ENCODE measurements around the gene FAM163B.

The FAM163B gene

DNA sequence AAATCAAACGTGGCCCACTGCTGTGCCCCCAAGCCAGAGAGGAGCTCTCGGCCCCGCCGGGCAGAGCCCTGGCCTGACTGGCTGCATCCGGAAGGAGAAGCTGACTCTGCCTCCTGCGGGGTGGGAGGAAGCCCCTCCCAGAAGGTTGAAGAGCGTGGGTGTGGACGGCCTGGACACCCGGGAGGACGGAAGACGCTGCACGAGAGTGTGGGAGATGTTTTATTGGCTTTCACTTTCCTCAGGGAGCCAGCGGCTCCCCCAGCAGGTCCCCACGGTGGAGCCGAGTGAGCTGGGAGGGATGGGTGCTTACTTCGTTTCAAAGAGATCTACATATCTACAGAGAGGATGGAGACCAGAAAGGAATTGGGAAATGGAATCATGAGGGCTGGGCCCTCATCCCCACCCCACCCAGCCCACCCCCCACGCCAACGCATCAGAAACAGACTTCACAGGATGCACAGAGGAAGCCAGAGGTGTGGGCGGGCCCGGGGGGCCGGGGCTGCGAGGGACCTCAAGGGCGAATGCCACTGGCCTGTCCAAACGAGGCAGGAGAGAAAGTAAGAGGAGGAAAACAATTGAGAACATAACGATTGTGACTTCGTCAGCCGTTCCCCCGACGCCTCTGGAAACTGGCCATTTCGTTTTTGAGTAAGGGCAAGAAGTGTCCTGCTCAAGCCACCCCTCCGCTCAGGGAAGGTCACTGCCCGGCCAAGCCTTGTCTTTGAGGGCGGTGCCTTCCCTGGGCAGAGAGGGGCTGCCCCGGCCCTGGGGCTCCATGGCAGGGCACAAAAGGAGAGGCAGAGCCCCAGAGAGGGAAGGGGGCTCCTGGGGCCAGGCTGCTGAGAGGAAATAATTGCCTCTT, 32.1 kb downstream of the FAM163B start:
- Histone ChIP-seq H3K4me3 (ENCODE audit: low read depth, low read length) (no peak overlapping the region), H3K36me3 (peaks cover 14% of the 10 kb centered on the region), H3K9me3 (no peaks in the 10 kb centered on the region), H3K4me1 (peaks cover 43% of the 10 kb centered on the region), H3K27me3 (no peaks in the 10 kb centered on the region)
- TF ChIP-seq, protein P1, sequence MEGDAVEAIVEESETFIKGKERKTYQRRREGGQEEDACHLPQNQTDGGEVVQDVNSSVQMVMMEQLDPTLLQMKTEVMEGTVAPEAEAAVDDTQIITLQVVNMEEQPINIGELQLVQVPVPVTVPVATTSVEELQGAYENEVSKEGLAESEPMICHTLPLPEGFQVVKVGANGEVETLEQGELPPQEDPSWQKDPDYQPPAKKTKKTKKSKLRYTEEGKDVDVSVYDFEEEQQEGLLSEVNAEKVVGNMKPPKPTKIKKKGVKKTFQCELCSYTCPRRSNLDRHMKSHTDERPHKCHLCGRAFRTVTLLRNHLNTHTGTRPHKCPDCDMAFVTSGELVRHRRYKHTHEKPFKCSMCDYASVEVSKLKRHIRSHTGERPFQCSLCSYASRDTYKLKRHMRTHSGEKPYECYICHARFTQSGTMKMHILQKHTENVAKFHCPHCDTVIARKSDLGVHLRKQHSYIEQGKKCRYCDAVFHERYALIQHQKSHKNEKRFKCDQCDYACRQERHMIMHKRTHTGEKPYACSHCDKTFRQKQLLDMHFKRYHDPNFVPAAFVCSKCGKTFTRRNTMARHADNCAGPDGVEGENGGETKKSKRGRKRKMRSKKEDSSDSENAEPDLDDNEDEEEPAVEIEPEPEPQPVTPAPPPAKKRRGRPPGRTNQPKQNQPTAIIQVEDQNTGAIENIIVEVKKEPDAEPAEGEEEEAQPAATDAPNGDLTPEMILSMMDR (IDR thresholded peaks at IDR 0.05; ENCODE audit: low read depth, low read length): no peak
- DNase-seq: no peak

DNA sequence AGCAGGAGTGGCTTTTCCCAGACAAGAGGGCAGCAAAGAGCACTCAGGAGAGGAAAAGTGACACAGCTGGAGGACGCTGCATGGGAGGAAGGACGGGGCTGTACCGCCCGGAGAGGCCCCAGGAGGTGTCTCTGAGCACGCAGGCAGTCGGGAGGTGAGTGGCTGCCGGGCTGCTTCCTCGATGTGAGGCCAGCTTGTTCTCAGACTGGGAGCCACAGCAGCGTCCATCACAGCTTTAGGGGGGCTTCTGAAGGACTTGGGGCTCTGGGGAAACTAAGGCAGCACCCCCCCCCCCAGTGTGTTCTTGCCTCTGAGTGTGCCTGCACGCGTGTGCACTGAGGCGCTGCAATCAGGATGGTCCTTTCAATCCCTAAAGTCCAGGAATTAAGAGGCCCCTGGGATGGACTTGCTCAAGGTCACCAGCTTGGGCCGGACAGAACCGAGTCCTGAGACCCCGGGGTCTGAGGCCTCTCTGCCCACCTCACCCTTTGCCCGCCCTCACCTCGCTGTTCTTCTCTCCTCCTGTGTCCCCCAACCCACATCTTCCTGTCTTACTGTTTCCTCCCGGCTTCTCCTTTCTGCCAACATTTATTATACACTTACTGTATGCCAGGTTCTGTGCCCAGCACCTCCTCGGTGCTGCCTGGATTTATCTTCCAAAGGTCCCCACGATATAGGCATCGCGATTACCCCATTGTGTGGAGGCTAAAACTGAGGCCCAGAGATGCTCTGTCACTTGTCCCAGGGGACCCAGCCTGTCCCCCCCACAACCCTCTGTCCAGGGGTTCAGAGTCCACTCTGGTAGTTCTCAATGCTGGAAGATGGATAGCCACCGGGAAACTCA, 32.9 kb downstream of the FAM163B start:
- Histone ChIP-seq H3K27me3 (no peaks in the 10 kb centered on the region), H3K4me1 (peaks cover 35% of the 10 kb centered on the region), H3K4me3 (ENCODE audit: low read depth, low read length) (no peak overlapping the region), H3K9me3 (no peaks in the 10 kb centered on the region), H3K36me3 (peaks cover 14% of the 10 kb centered on the region)
- TF ChIP-seq, protein P1 (IDR thresholded peaks at IDR 0.05; ENCODE audit: low read depth, low read length): no peak
- no peak for DNase-seq

DNA sequence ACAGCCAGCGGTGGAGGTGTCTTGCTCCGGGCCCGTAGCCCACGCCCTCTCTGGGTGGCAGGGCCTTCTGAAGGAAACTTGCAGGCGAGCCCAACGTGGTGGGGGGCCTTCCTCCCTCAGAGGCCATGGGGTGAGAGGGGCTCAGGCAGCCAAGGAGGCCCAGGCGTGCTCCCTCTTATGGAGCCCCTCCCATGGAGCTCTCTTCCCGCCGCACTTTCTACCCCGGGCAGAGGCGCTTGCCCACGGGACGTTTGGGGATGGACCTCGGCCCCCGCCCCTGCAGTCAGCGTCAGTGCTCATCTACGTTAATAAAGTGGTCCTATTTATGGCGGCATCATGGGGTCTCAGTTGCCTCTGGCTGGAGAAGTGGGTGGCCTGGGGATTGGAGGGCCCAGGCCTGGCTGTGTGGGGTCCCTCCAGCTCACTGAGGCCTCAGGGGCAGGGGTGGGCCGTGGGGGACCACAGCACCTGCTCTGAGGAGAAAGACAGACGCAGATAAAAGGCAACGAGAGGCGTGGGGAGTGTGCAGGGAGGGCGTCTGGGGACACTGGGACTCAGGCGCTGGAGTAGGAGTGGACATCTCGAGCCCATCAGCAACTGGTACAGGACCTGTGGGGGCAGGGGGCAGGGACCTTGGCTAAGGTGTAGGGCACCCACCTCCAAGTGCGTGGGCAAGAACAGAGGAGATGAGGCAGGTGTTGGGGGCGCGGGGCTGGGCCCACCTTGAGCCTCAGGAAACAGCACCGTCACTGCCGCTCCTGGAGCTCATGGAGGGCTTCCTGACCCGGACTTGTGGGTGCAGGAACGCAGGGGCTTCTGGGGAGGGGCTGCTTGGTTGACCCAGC, 33.8 kb downstream of the FAM163B start:
- no peak for DNase-seq

DNA sequence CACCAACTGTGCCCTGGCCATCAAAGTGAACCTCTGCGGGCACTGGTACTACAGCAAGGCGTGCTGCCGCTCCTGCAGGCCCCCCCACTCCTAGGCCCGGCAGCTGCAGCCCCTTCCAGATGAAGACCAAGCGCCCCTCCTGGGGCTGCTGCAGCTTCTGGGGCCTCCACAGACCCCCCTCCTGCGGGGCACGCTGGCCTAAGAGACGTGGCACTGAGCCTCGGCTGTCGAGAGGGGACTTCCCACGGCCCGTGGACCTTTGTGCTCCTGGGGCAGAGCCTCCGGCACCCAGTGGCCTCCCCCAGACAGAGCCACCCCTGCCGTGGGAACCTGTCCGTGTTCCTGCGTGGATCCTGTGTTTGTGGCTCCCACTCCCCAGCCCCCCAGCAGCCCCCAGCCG, 34.4 kb downstream of the FAM163B start:
- peaks cover 29% of the 10 kb centered on the region for H3K4me1 ChIP-seq

More for the DNA sequence above, 33.8 kb downstream of the FAM163B start:
- H3K36me3 ChIP-seq: peaks cover 14% of the 10 kb centered on the region
- no peak overlapping the region for H3K4me3 ChIP-seq (ENCODE audit: low read depth, low read length)
- H3K9me3 ChIP-seq: no peaks in the 10 kb centered on the region
- H3K4me1 ChIP-seq: peaks cover 29% of the 10 kb centered on the region
- TF ChIP-seq, protein P1 (IDR thresholded peaks at IDR 0.05; ENCODE audit: low read depth, low read length): no peak
- no peaks in the 10 kb centered on the region for H3K27me3 ChIP-seq

DNA sequence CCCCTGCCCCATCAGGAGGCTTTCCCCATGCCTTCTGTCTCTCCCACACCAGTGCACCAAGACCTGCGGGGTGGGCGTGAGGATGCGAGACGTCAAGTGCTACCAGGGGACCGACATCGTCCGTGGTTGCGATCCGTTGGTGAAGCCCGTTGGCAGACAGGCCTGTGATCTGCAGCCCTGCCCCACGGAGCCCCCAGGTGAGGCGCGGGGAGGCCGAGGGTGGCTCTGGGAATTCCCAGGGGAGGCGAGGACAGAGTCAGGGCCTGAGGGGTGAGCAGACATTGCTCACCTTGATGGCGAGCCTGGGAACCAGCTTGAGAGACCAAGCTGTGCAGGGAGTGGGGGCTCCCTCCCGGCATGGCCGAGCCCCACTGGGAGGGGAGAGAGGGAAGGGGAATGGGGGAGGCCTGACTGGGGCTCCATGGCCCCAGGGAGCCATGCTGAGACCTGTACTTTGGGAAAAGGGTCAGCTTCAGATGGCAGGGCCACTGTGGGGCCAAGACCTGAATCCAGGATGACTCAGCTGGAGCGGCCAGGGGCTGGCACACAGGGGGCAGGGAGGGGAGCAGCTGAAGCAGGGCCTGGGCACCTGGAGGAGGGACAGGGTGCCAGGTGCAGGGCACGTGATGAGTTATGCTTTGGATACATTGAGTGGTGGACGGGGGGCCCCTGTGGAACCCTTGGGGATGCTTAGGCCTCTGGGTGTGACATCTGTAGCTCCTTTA, 35.2 kb downstream of the FAM163B start:
- TF ChIP-seq, protein P1 (IDR thresholded peaks at IDR 0.05; ENCODE audit: low read depth, low read length): no peak
- no peaks in the 10 kb centered on the region for H3K27me3 ChIP-seq
- no peaks in the 10 kb centered on the region for H3K9me3 ChIP-seq
- H3K4me1 ChIP-seq: peaks cover 34% of the 10 kb centered on the region
- H3K4me3 ChIP-seq (ENCODE audit: low read depth, low read length): no peak overlapping the region
- no peak for DNase-seq
- peaks cover 9% of the 10 kb centered on the region for H3K36me3 ChIP-seq

More for the DNA sequence above, 34.4 kb downstream of the FAM163B start:
- Histone ChIP-seq H3K36me3 (peaks cover 14% of the 10 kb centered on the region), H3K27me3 (no peaks in the 10 kb centered on the region), H3K4me3 (ENCODE audit: low read depth, low read length) (no peak overlapping the region), H3K9me3 (no peaks in the 10 kb centered on the region)
- DNase-seq: no peak
- TF ChIP-seq, protein P1 (IDR thresholded peaks at IDR 0.05; ENCODE audit: low read depth, low read length): no peak
